ENCODE measurements around the gene MAPK6. TPM values are rescaled to one million over a fixed set of nuclear protein-coding genes. Genes with fewer than 3 reads are reported as not detected.

The MAPK6 gene
- total and polyA plus RNA-seq, 9 of the 15 experiments (the other 6 are each of a cell fraction or from before 2014, with no cell fraction given) = 28.5 to 97.1 (median 74.0) TPM

DNA sequence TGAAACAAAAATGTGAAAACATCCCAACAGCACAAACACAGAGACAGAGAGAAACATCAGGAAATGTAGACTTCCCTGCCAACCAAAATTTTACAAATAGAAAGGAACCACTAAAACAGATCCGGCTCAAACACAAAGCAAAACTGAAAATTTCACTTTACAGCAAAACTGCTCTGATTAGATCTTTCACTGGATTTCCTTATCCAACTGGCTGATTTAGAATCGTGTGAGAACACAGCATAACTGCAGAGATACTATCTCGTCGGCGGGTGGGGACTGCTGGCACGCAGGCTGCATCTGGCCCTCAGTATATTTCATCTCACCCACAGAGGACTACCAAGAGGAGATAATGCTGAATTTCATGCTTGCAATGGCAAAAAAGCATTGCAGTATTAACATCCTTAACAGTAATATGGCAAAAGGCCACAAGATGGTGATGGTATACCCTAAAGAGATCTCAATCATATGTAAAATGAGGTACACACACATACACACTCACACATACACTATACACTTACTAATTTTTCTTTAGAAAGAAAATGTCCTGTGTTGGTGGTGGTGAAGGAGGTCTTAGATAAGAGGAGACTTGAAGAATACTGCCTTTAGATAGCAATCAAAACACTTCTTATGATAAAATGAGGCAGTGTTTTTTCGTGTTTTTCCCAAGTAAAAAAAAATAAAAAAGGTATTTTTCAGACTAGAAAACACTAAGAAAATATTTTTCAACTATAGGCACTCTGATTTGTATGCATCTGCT lies 36.8 kb upstream of the MAPK6 start (continued):
- TF ChIP-seq, protein P1, sequence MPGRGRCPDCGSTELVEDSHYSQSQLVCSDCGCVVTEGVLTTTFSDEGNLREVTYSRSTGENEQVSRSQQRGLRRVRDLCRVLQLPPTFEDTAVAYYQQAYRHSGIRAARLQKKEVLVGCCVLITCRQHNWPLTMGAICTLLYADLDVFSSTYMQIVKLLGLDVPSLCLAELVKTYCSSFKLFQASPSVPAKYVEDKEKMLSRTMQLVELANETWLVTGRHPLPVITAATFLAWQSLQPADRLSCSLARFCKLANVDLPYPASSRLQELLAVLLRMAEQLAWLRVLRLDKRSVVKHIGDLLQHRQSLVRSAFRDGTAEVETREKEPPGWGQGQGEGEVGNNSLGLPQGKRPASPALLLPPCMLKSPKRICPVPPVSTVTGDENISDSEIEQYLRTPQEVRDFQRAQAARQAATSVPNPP (IDR thresholded peaks at IDR 0.05; ENCODE audit: borderline replicate concordance, insufficient read depth, insufficient read length) = no peak
- TF ChIP-seq, protein P2, sequence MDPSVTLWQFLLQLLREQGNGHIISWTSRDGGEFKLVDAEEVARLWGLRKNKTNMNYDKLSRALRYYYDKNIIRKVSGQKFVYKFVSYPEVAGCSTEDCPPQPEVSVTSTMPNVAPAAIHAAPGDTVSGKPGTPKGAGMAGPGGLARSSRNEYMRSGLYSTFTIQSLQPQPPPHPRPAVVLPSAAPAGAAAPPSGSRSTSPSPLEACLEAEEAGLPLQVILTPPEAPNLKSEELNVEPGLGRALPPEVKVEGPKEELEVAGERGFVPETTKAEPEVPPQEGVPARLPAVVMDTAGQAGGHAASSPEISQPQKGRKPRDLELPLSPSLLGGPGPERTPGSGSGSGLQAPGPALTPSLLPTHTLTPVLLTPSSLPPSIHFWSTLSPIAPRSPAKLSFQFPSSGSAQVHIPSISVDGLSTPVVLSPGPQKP (CRISPR knock-in tag; IDR thresholded peaks at IDR 0.05) = no peak
- TF ChIP-seq, protein P3, sequence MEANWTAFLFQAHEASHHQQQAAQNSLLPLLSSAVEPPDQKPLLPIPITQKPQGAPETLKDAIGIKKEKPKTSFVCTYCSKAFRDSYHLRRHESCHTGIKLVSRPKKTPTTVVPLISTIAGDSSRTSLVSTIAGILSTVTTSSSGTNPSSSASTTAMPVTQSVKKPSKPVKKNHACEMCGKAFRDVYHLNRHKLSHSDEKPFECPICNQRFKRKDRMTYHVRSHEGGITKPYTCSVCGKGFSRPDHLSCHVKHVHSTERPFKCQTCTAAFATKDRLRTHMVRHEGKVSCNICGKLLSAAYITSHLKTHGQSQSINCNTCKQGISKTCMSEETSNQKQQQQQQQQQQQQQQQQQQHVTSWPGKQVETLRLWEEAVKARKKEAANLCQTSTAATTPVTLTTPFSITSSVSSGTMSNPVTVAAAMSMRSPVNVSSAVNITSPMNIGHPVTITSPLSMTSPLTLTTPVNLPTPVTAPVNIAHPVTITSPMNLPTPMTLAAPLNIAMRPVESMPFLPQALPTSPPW (CRISPR knock-in tag; IDR thresholded peaks at IDR 0.05) = no peak
- TF ChIP-seq, protein P4, sequence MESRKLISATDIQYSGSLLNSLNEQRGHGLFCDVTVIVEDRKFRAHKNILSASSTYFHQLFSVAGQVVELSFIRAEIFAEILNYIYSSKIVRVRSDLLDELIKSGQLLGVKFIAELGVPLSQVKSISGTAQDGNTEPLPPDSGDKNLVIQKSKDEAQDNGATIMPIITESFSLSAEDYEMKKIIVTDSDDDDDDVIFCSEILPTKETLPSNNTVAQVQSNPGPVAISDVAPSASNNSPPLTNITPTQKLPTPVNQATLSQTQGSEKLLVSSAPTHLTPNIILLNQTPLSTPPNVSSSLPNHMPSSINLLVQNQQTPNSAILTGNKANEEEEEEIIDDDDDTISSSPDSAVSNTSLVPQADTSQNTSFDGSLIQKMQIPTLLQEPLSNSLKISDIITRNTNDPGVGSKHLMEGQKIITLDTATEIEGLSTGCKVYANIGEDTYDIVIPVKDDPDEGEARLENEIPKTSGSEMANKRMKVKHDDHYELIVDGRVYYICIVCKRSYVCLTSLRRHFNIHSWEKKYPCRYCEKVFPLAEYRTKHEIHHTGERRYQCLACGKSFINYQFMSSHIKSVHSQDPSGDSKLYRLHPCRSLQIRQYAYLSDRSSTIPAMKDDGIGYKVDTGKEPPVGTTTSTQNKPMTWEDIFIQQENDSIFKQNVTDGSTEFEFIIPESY (CRISPR knock-in tag; IDR thresholded peaks at IDR 0.05) = 0 out of 2 replicates have a peak, but pooled peaks have one; percentile 13
- TF ChIP-seq, protein P5, sequence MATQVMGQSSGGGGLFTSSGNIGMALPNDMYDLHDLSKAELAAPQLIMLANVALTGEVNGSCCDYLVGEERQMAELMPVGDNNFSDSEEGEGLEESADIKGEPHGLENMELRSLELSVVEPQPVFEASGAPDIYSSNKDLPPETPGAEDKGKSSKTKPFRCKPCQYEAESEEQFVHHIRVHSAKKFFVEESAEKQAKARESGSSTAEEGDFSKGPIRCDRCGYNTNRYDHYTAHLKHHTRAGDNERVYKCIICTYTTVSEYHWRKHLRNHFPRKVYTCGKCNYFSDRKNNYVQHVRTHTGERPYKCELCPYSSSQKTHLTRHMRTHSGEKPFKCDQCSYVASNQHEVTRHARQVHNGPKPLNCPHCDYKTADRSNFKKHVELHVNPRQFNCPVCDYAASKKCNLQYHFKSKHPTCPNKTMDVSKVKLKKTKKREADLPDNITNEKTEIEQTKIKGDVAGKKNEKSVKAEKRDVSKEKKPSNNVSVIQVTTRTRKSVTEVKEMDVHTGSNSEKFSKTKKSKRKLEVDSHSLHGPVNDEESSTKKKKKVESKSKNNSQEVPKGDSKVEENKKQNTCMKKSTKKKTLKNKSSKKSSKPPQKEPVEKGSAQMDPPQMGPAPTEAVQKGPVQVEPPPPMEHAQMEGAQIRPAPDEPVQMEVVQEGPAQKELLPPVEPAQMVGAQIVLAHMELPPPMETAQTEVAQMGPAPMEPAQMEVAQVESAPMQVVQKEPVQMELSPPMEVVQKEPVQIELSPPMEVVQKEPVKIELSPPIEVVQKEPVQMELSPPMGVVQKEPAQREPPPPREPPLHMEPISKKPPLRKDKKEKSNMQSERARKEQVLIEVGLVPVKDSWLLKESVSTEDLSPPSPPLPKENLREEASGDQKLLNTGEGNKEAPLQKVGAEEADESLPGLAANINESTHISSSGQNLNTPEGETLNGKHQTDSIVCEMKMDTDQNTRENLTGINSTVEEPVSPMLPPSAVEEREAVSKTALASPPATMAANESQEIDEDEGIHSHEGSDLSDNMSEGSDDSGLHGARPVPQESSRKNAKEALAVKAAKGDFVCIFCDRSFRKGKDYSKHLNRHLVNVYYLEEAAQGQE (IDR thresholded peaks at IDR 0.05; ENCODE audit: borderline replicate concordance) = peak; percentile 86
- TF ChIP-seq, protein P5 (CRISPR knock-in tag; IDR thresholded peaks at IDR 0.05; ENCODE audit: low read depth) = no peak
- TF ChIP-seq, protein P6, sequence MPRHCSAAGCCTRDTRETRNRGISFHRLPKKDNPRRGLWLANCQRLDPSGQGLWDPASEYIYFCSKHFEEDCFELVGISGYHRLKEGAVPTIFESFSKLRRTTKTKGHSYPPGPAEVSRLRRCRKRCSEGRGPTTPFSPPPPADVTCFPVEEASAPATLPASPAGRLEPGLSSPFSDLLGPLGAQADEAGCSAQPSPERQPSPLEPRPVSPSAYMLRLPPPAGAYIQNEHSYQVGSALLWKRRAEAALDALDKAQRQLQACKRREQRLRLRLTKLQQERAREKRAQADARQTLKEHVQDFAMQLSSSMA (CRISPR knock-in tag; IDR thresholded peaks at IDR 0.05) = no peak
- TF ChIP-seq CEBPG (CRISPR knock-in tag; IDR thresholded peaks at IDR 0.05) = peak; percentile 19; the same call in 1 of the 2 replicates
- TF ChIP-seq CEBPG (tag; conservative IDR thresholded peaks at IDR 0.05 in 1 of 2, IDR thresholded peaks at IDR 0.05 in 1 of 2) = no peak; a peak in 1 of 4 replicates
- no peak for TF ChIP-seq SETDB1 (IDR thresholded peaks at IDR 0.05; ENCODE audit: low read length)
- TF ChIP-seq EP300 (IDR thresholded peaks at IDR 0.05; ENCODE audit: low read length) = peak; percentile 64

All from K562 (cell line).